ENCODE data around the gene PLEK. TPM values are rescaled to one million over a fixed set of nuclear protein-coding genes. Genes with fewer than 3 reads are reported as not detected.
A peak's percentile ranks its signal among the peaks of the same experiment; 100 is the strongest.
"Not testable (repeated sequence)": the region's sequence is repeated elsewhere in the genome, so short reads cannot be mapped to it uniquely, and the experiment has no call there.

The PLEK gene
- total and polyA plus RNA-seq, 2 donors (not counting 1 experiment from before 2014, with no cell fraction given), result not detected

DNA sequence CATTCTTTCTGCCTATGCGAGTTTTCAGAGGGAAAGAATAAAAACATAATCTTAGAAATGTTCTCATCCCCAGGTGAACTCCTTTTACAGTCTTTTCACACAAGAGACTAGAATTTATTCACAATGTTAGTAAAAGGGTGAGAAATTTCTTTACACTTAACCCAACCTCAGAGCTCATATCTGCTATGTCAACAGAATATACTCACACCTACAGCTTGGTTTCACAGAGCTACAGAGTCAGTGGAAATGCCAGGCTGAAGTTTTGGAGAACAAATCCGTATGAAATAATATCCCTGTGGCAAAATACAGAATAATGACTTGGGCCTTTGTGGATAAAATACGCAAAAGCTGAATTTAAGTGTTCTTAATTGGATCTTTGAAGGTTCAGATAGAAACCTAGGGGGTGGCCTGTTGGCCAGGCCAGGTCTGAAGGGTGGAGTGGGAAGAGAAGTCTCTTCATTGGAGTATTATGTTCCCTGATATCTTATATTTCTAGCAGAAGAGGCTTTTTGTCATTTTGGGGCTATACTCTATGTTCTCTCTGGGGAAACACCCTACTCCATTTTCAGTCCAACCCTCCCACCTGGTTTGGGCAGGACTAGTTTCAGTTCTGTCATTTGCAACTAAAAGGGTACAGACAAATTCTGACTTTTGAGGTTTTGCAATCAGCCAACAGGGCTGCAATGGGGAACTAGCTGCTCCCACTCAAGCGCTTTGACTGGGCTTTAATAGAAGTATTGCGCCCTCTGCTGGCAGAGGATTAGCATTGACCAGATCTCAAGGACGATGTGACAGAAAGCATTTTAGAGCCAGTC is 76.3 kb downstream of the PLEK start:
- H4K20me1 ChIP-seq (ENCODE audit: control insufficient read depth, extremely low read depth, insufficient read depth, low read length), result no peaks in the 10 kb centered on the region
- peak; percentile 75 to 93 for DNase-seq (ENCODE audit: low read depth in 2 of 2)
- no peaks in the 10 kb centered on the region for H3K4me1 ChIP-seq (ENCODE audit: control insufficient read depth, extremely low read depth, insufficient read depth, low read length)
- no peaks in the 10 kb centered on the region for H3K36me3 ChIP-seq (ENCODE audit: control insufficient read depth, insufficient read depth, low read length)
- no peak overlapping the region for H3K4me3 ChIP-seq (replicated peaks in 1 of 4; ENCODE audit: control extremely low read depth in 1 of 4, insufficient read depth in 1 of 4, low read depth in 3 of 4, low read length in 4 of 4)
- no peak overlapping the region for H3K4me2 ChIP-seq (ENCODE audit: extremely low read depth, insufficient read depth, low read length)
- H3K79me2 ChIP-seq (ENCODE audit: control insufficient read depth, insufficient read depth, low read length), result no peaks in the 10 kb centered on the region
- no peak for TF ChIP-seq EZH2 (IDR thresholded peaks at IDR 0.05; ENCODE audit: low read length, missing control alignments)
- TF ChIP-seq, protein P1, sequence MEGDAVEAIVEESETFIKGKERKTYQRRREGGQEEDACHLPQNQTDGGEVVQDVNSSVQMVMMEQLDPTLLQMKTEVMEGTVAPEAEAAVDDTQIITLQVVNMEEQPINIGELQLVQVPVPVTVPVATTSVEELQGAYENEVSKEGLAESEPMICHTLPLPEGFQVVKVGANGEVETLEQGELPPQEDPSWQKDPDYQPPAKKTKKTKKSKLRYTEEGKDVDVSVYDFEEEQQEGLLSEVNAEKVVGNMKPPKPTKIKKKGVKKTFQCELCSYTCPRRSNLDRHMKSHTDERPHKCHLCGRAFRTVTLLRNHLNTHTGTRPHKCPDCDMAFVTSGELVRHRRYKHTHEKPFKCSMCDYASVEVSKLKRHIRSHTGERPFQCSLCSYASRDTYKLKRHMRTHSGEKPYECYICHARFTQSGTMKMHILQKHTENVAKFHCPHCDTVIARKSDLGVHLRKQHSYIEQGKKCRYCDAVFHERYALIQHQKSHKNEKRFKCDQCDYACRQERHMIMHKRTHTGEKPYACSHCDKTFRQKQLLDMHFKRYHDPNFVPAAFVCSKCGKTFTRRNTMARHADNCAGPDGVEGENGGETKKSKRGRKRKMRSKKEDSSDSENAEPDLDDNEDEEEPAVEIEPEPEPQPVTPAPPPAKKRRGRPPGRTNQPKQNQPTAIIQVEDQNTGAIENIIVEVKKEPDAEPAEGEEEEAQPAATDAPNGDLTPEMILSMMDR (conservative IDR thresholded peaks at IDR 0.05 in 1 of 2, IDR thresholded peaks at IDR 0.05 in 1 of 2; ENCODE audit: low read depth in 1 of 2, low read length in 2 of 2), result peak; percentile 90 to 91
- no peak overlapping the region for H2AFZ ChIP-seq (ENCODE audit: low read length)
- no peak overlapping the region for H3K9ac ChIP-seq (ENCODE audit: insufficient read depth, low read length)
- H3K27me3 ChIP-seq (ENCODE audit: control insufficient read depth, insufficient read depth, low read length), result no peaks in the 10 kb centered on the region
- no peaks in the 10 kb centered on the region for H3K9me3 ChIP-seq (ENCODE audit: control insufficient read depth, insufficient read depth, low read depth, low read length)
- no peak overlapping the region for H3K27ac ChIP-seq (ENCODE audit: insufficient read depth, low read length)

DNA sequence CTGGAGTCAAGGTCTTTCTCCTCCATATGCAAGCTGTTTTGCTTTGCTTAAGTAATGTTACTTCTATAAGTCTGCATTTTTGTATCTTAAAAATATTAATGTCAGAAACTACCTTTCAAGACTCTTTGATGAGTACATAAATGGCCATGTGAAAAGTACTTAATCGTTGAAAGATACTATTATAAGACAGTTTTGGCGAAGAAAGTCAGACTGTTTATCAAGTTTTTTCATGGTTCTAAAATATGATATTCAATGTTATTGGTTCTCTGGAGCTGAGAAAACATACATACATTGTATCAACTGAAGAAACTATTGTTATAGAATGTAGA is 76.9 kb downstream of the PLEK start:
- no peak for DNase-seq (ENCODE audit: low read depth in 2 of 2)
- H3K4me1 ChIP-seq (ENCODE audit: control insufficient read depth, extremely low read depth, insufficient read depth, low read length), result no peaks in the 10 kb centered on the region
- H3K27me3 ChIP-seq (ENCODE audit: control insufficient read depth, insufficient read depth, low read length), result peaks cover under 1% of the 10 kb centered on the region
- no peak overlapping the region for H3K4me3 ChIP-seq (replicated peaks in 1 of 4; ENCODE audit: control extremely low read depth in 1 of 4, insufficient read depth in 1 of 4, low read depth in 3 of 4, low read length in 4 of 4)
- H3K9me3 ChIP-seq (ENCODE audit: control insufficient read depth, insufficient read depth, low read depth, low read length), result no peaks in the 10 kb centered on the region
- H3K36me3 ChIP-seq (ENCODE audit: control insufficient read depth, insufficient read depth, low read length), result no peaks in the 10 kb centered on the region
- H2AFZ ChIP-seq (ENCODE audit: low read length), result no peak overlapping the region
- TF ChIP-seq, protein P1 (conservative IDR thresholded peaks at IDR 0.05 in 1 of 2, IDR thresholded peaks at IDR 0.05 in 1 of 2; ENCODE audit: low read depth in 1 of 2, low read length in 2 of 2), result no peak
- no peak for TF ChIP-seq EZH2 (IDR thresholded peaks at IDR 0.05; ENCODE audit: low read length, missing control alignments)
- no peak overlapping the region for H3K27ac ChIP-seq (ENCODE audit: insufficient read depth, low read length)
- H3K4me2 ChIP-seq (ENCODE audit: extremely low read depth, insufficient read depth, low read length), result no peak overlapping the region
- no peak overlapping the region for H3K9ac ChIP-seq (ENCODE audit: insufficient read depth, low read length)
- H4K20me1 ChIP-seq (ENCODE audit: control insufficient read depth, extremely low read depth, insufficient read depth, low read length), result no peaks in the 10 kb centered on the region
- H3K79me2 ChIP-seq (ENCODE audit: control insufficient read depth, insufficient read depth, low read length), result no peaks in the 10 kb centered on the region

DNA sequence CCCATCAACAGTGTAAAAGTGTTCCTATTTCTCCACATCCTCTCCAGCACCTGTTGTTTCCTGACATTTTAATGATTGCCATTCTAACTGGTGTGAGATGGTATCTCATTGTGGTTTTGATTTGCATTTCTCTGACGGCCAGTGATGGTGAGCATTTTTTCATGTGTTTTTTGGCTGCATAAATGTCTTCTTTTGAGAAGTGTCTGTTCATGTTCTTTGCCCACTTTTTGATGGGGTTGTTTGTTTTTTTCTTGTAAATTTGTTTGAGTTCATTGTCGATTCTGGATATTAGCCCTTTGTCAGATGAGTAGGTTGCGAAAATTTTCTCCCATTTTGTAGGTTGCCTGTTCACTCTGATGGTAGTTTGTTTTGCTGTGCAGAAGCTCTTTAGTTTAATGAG is 81.3 kb downstream of the PLEK start:
- DNase-seq (ENCODE audit: low read depth in 2 of 2); H2AFZ ChIP-seq (ENCODE audit: low read length); H3K27ac ChIP-seq (ENCODE audit: insufficient read depth, low read length); H3K79me2 ChIP-seq (ENCODE audit: control insufficient read depth, insufficient read depth, low read length); H4K20me1 ChIP-seq (ENCODE audit: control insufficient read depth, extremely low read depth, insufficient read depth, low read length); H3K9me3 ChIP-seq (ENCODE audit: control insufficient read depth, insufficient read depth, low read depth, low read length); H3K4me2 ChIP-seq (ENCODE audit: extremely low read depth, insufficient read depth, low read length); H3K36me3 ChIP-seq (ENCODE audit: control insufficient read depth, insufficient read depth, low read length); H3K4me3 ChIP-seq (replicated peaks in 1 of 4; ENCODE audit: control extremely low read depth in 1 of 4, insufficient read depth in 1 of 4, low read depth in 3 of 4, low read length in 4 of 4); H3K4me1 ChIP-seq (ENCODE audit: control insufficient read depth, extremely low read depth, insufficient read depth, low read length); H3K27me3 ChIP-seq (ENCODE audit: control insufficient read depth, insufficient read depth, low read length); H3K9ac ChIP-seq (ENCODE audit: insufficient read depth, low read length): not testable (repeated sequence)

Other genes with a start within 250 kb of the PLEK start
- 12.9 and 14.4 TPM in 2 replicates for gene PNO1, start 207.4 kb upstream of the PLEK start, total RNA-seq
- gene PNO1, start 207.4 kb upstream of the PLEK start, polyA plus RNA-seq, result 13.4 and 18.1 TPM in 2 replicates
- gene PPP3R1, start 112.8 kb upstream of the PLEK start, total RNA-seq, result 18.0 and 22.8 TPM in 2 replicates
- 46.1 and 51.3 TPM in 2 replicates for gene PPP3R1, start 112.8 kb upstream of the PLEK start, polyA plus RNA-seq
- gene CNRIP1, start 45.3 kb upstream of the PLEK start, total RNA-seq, result 34.7 and 39.8 TPM in 2 replicates
- gene CNRIP1, start 45.3 kb upstream of the PLEK start, polyA plus RNA-seq, result 47.7 and 58.7 TPM in 2 replicates
- gene FBXO48, start 102.0 kb downstream of the PLEK start, total RNA-seq, result 0.26 and 0.33 TPM in 2 replicates
- gene FBXO48, start 102.0 kb downstream of the PLEK start, polyA plus RNA-seq, result 0.65 and 0.77 TPM in 2 replicates
- gene APLF, start 102.3 kb downstream of the PLEK start, total RNA-seq, result 9.4 and 10.8 TPM in 2 replicates
- gene APLF, start 102.3 kb downstream of the PLEK start, polyA plus RNA-seq, result 1.4 and 1.6 TPM in 2 replicates

All from fibroblast of lung (primary cell).